Stomach (tissue), 4 donors: ENCODE data around the gene SEC24D.
"Not testable (repeated sequence)": the region's sequence is repeated elsewhere in the genome, so short reads cannot be mapped to it uniquely, and the experiment has no call there.

Source experiments
- CTCF ChIP-seq, 7 experiments: fragments of 450-650 bp in 4 of 7; fragments of 200-600 bp in 3 of 7; sonication (generic) in 3 of 7; IDR thresholded peaks; one replicate each; pipeline ENCODE4 v1.5.1; 2016 to 2019; ENCODE audit warnings: antibody characterized with exemption in 7 of 7, control low read depth in 2 of 7, mild to moderate bottlenecking in 1 of 7
- EP300 ChIP-seq: sonication (generic); formaldehyde crosslinking; IDR thresholded peaks from one replicate; pipeline ENCODE4 v1.6.1; 2017; ENCODE audit warnings: antibody characterized with exemption

- not testable (repeated sequence) for TF ChIP-seq EP300; CTCF (IDR thresholded peaks at IDR 0.05)
Observed at GRCh38 chr4:118791690-118792446, 44.1 kb downstream of the SEC24D start.
